ENCODE results near the gene RUNDC1. TPM values are rescaled to one million over a fixed set of nuclear protein-coding genes. Genes with fewer than 3 reads are reported as not detected.

Gene RUNDC1
- total RNA-seq, 2 donors from 2014 or later, result 17.9 to 19.0 TPM

- DNase-seq (ENCODE audit: low spot score) (no peak), ATAC-seq (no peak)
- Mint-ChIP-seq H3K9me3 (no peaks in the 10 kb centered on the region), H3K36me3 (no peaks in the 10 kb centered on the region), H3K4me3 (no peak overlapping the region), H3K27me3 (no peaks in the 10 kb centered on the region), H3K27ac (no peak overlapping the region), H3K4me1 (ENCODE audit: low read depth in 2 of 2) (peaks cover 0 to 3% of the 10 kb centered on the region in 2 donors)
Measured at GRCh38 chr17:43030137-43030767, 49.9 kb downstream of the RUNDC1 start.

- no peaks in the 10 kb centered on the region for H3K27me3 Mint-ChIP-seq
- no peaks in the 10 kb centered on the region for H3K4me1 Mint-ChIP-seq (ENCODE audit: low read depth in 2 of 2)
- no peaks in the 10 kb centered on the region for H3K9me3 Mint-ChIP-seq
- no peak for DNase-seq (ENCODE audit: low spot score)
- H3K4me3 Mint-ChIP-seq, result no peak overlapping the region
- H3K36me3 Mint-ChIP-seq, result no peaks in the 10 kb centered on the region
- no peak overlapping the region for H3K27ac Mint-ChIP-seq
- ATAC-seq, result no peak
Measured at GRCh38 chr17:43031666-43032065, 51.3 kb downstream of the RUNDC1 start.

- ATAC-seq, result no peak
- H3K27me3 Mint-ChIP-seq, result no peaks in the 10 kb centered on the region
- no peaks in the 10 kb centered on the region for H3K9me3 Mint-ChIP-seq
Measured at GRCh38 chr17:43033948-43034881, 53.9 kb downstream of the RUNDC1 start.

GRCh38 chr17:43034894-43035293, 54.5 kb downstream of the RUNDC1 start:
- H3K4me3 Mint-ChIP-seq, result no peak overlapping the region
- DNase-seq (ENCODE audit: low spot score) (no peak), ATAC-seq (no peak)
- no peak overlapping the region for H3K27ac Mint-ChIP-seq
- H3K27me3 Mint-ChIP-seq, result no peaks in the 10 kb centered on the region
- H3K9me3 Mint-ChIP-seq, result no peaks in the 10 kb centered on the region
- H3K36me3 Mint-ChIP-seq, result no peaks in the 10 kb centered on the region
- H3K4me1 Mint-ChIP-seq (ENCODE audit: low read depth in 2 of 2), result no peaks in the 10 kb centered on the region

More at GRCh38 chr17:43033948-43034881, 53.9 kb downstream of the RUNDC1 start:
- no peak for DNase-seq (ENCODE audit: low spot score)
- Mint-ChIP-seq H3K27ac (peak overlapping the region in 1 of 2 donors; percentile 44), H3K4me1 (ENCODE audit: low read depth in 2 of 2) (no peaks in the 10 kb centered on the region), H3K36me3 (no peaks in the 10 kb centered on the region), H3K4me3 (no peak overlapping the region)

GRCh38 chr17:43039646-43040045, 59.3 kb downstream of the RUNDC1 start:
- no peak for ATAC-seq
- no peaks in the 10 kb centered on the region for H3K9me3 Mint-ChIP-seq

GRCh38 chr17:43040655-43041054, 60.3 kb downstream of the RUNDC1 start:
- Mint-ChIP-seq H3K27me3 (no peaks in the 10 kb centered on the region), H3K27ac (no peak overlapping the region), H3K36me3 (no peaks in the 10 kb centered on the region), H3K9me3 (no peaks in the 10 kb centered on the region), H3K4me1 (ENCODE audit: low read depth in 2 of 2) (no peaks in the 10 kb centered on the region), H3K4me3 (no peak overlapping the region)
- no peak for DNase-seq (ENCODE audit: low spot score)
- no peak for ATAC-seq

More at GRCh38 chr17:43039646-43040045, 59.3 kb downstream of the RUNDC1 start:
- H3K36me3 Mint-ChIP-seq, result no peaks in the 10 kb centered on the region
- no peaks in the 10 kb centered on the region for H3K4me1 Mint-ChIP-seq (ENCODE audit: low read depth in 2 of 2)
- no peak overlapping the region for H3K4me3 Mint-ChIP-seq
- H3K27me3 Mint-ChIP-seq, result no peaks in the 10 kb centered on the region
- H3K27ac Mint-ChIP-seq, result no peak overlapping the region
- DNase-seq (ENCODE audit: low spot score), result no peak

GRCh38 chr17:43042025-43042628, 61.8 kb downstream of the RUNDC1 start:
- ATAC-seq, result no peak

More at GRCh38 chr17:43042025-43042628, 61.8 kb downstream of the RUNDC1 start:
- no peaks in the 10 kb centered on the region for H3K4me1 Mint-ChIP-seq (ENCODE audit: low read depth in 2 of 2)
- H3K4me3 Mint-ChIP-seq, result no peak overlapping the region
- H3K27me3 Mint-ChIP-seq, result no peaks in the 10 kb centered on the region
- H3K9me3 Mint-ChIP-seq, result no peaks in the 10 kb centered on the region
- H3K36me3 Mint-ChIP-seq, result no peaks in the 10 kb centered on the region
- H3K27ac Mint-ChIP-seq, result no peak overlapping the region
- no peak for DNase-seq (ENCODE audit: low spot score)

Other genes with a start within 250 kb of the RUNDC1 start
- gene EZH1, start 235.5 kb upstream of the RUNDC1 start, total RNA-seq, result 10 to 100 TPM; 32.2 to 33.5 TPM
- not detected for gene RAMP2, start 219.3 kb upstream of the RUNDC1 start, total RNA-seq
- gene VPS25, start 207.1 kb upstream of the RUNDC1 start, total RNA-seq, result 10 to 100 TPM; 57.5 to 61.7 TPM
- under 1 TPM; 0.10 to 0.28 TPM for gene WNK4, start 200.0 kb upstream of the RUNDC1 start, total RNA-seq
- gene COA3, start 181.9 kb upstream of the RUNDC1 start, total RNA-seq, result 10 to 100 TPM; 41.6 to 48.0 TPM
- gene CNTD1, start 181.7 kb upstream of the RUNDC1 start, total RNA-seq, result not detected
- 100 to 1,000 TPM; 106 to 134 TPM for gene BECN1, start 156.3 kb upstream of the RUNDC1 start, total RNA-seq
- gene PSME3, start 147.2 kb upstream of the RUNDC1 start, total RNA-seq, result 100 to 1,000 TPM; 152 to 251 TPM
- 1 to 10 TPM; 3.5 to 5.3 TPM for gene AOC2, start 136.0 kb upstream of the RUNDC1 start, total RNA-seq
- 1 to 10 TPM; 1.8 to 2.7 TPM for gene AOC3, start 129.4 kb upstream of the RUNDC1 start, total RNA-seq
- gene G6PC1, start 79.8 kb upstream of the RUNDC1 start, total RNA-seq, result not detected
- gene AARSD1, start 16.1 kb upstream of the RUNDC1 start, total RNA-seq, result 100 to 1,000 TPM in 1 of 2 donors, 10 to 100 TPM in 1; 62.4 to 102 TPM
- 1 to 10 TPM in 1 of 2 donors, under 1 TPM in 1; 0.55 to 1.3 TPM for gene PTGES3L, start 485 bp upstream of the RUNDC1 start, total RNA-seq
- 100 to 1,000 TPM; 619 to 763 TPM for gene RPL27, start 17.9 kb downstream of the RUNDC1 start, total RNA-seq
- 10 to 100 TPM; 65.0 to 82.7 TPM for gene IFI35, start 26.2 kb downstream of the RUNDC1 start, total RNA-seq
- gene VAT1, start 41.8 kb downstream of the RUNDC1 start, total RNA-seq, result 10 to 100 TPM in 1 of 2 donors, 1 to 10 TPM in 1; 9.0 to 19.0 TPM
- not detected for gene RND2, start 44.7 kb downstream of the RUNDC1 start, total RNA-seq
- gene BRCA1, start 144.8 kb downstream of the RUNDC1 start, total RNA-seq, result 100 to 1,000 TPM in 1 of 2 donors, 10 to 100 TPM in 1; 41.6 to 111 TPM
- 10 to 100 TPM; 33.1 to 58.3 TPM for gene NBR1, start 190.6 kb downstream of the RUNDC1 start, total RNA-seq
- gene TMEM106A, start 231.3 kb downstream of the RUNDC1 start, total RNA-seq, result 10 to 100 TPM; 18.2 to 31.5 TPM
- gene CCDC200, start 248.1 kb downstream of the RUNDC1 start, total RNA-seq, result not detected